ENCODE data around the gene STAT1.
A peak's percentile ranks its signal among the peaks of the same experiment; 100 is the strongest.
"Not testable (repeated sequence)": the region's sequence is repeated elsewhere in the genome, so short reads cannot be mapped to it uniquely, and the experiment has no call there.

Gene STAT1

DNA sequence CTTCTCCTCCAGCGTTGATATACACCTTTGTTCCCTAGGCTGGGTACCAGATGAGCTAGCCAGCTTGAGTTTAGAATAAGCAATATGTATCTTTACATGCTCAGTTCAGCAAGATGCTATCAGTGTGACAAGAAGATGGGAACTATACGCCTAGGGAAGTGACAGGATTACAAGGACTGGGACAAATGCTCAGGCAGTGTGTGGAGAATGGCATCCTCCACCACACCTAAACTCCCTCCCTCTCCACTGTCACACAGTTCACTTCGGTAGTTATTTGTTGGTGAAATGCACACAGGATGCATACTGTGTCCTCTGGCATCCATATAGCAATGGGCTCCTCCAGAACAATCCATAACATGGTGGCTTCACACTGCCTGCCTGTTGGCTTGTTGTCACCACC is 7.7 kb downstream of the STAT1 start:
- no peak for DNase-seq

DNA sequence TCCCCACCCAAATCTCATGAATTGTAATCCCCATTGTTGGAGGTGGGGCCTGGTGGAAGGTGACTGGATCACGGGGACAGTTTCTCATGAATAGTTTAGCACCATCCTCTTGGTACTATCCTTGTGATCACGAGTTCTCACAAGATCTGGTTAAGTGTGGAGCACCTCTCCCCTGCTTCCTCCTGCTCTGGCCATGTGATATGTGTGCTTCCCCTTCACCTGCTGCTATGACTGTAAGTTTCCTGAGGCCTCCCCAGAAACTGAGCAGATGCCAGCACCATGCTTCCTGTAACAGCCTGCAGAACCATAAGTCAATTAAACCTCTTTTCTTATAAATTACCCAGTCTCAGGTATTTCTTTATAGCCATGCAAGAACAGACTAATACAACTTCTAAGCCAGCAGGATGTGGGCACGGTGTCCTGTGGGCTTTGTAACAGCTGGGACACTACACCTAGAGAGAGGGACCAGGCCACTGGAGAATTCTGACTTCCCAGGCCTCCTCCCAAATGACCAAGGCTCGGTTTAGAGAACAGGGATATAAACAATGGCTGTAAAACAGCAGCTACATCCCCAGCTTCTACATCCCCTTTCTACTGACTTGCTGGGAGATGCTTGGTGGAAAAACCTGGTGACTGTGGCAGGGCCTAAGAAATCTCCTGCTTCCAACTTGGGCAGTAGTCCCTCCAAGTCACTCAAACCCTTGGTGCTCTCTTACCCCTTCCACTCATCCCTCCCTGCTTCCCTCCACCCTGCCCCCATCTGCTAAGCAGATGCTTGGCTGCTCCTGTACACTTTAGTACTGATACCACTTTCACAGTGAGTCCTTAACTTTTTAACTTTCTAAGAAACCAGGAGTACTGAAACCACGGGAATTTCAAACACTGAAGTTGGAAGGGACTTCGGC is 10.3 kb downstream of the STAT1 start:
- DNase-seq = no peak

DNA sequence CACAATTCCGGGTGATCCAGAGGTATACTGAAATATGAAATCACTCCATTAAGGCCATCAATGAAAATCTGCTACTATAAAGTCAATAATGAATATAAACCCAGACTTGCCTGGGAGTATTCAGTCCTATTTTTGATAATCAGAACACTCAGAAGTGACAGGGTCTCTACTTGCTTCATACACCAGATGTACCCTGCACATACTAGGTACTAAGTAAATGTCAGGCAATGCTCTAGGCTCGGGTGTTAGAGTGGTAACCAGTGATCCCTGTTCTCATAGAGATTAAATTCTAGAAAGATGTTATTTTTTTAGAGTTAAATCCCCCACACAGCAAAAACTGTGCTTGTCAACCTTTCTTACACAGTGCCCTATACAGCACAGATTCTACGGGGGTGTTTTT is 12.3 kb downstream of the STAT1 start:
- no peak for DNase-seq

DNA sequence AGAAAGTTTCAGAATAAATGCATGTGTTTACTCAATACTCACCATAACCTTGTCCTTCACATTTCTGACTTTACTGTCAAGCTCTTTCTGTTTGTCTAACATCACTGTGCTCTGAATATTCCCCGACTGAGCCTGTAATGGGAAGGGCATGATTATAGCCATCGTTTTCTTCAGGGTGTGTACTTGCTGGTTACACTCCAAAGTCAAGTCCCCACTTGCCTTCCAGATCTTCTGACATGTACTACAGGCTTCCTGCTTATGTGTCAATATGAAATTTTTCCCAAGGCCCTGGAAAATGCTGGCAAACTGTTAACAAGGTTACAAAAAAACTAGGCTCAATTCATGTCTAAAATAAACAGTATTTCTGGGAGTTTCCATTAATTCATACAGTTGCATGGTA is 12.9 kb downstream of the STAT1 start:
- DNase-seq = no peak

DNA sequence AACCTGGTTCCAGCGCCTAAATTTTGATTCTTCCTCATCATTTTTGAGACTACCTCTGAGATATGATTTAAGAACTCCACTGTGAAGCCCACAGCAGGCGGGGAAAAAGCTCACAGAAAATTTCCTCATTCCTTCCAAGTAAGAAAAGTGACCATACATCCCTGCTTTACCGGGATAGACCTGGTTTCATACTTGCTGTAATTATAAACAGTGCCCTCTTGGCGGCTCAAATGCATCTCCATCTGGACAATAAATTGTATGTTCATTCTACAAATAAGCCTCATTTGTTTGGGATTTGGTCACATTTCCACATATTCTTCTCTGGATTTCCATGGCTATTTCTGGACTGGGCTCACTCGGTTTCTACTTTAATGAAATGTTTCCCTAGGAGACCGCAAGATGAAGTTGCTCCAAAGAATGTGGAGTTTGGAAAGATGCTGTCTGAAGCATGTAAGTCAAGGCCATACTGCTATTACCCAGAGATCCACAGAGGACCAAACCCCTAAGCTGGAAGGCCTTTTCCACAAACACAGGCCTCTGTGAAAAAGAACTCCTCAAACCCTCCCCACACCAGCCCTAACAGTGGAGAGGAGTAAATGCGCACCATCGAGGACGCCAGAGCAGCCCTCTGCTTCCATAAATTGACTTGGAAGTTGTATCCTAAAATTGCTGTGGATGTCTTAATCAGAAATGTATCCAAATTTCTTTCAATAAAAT is 13.9 kb downstream of the STAT1 start:
- no peak for DNase-seq

DNA sequence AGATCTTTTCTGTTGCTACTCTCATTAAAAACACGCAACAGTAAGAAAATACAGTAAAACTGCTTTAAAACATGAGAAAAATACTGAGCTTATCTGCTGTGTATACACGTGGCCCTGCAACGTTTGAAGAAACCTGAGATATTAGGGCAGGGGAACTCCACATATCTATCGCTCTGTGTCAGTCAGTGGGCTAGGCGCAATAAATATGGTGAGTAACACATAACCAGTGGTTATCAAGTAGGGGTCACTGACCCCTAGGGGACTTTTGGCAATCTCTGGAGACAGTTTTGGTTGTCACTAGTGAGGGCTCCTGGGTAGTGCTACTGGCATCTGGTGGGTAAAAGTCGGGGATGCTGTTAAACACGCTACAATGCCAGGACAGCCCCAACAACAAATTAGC is 14.9 kb downstream of the STAT1 start:
- no peak for DNase-seq

DNA sequence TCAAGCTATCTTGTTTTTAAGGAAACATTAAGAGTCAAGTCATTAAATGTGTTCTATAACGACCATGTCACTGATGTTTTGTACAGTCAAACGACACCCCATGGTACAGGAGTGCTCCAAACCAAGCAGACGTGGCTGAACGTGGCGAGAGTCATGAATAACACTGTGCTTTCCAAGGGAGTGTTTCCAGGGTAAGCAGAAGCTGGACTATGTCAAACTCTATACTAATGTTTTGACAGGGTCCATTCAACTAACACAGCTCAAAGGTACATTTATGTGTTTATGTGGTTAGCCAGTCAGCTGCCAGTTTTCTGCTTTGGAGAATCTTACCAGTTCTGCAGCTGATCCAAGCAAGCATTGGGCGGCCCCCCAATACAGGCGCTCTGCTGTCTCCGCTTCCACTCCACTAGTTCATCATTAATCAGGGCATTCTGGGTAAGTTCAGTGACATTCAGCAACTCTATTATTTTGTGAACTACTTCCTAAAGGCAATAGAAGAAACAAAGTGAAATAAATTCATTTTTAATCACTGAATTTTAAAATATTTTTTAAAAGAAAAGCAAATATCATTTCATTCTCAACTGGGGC is 16.4 kb downstream of the STAT1 start:
- DNase-seq = no peak

DNA sequence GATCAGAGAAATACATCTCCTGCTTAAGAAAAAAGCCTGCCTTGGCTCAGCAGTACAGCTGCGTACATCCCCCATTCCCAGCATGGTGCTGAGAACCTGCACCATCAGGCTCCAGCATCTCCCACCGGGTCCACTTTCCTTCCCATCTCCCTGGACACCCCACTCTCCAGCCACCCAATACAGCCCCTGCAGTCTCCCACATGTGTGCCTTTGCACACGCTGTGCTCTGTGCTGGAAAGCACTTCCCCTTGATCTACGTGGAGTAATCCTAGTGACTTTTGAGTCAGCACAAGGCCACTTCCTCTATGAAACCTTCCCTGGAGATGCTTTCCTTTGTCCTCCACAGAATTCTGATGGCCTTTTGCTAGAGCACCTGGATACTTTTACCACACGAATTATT is 17.0 kb downstream of the STAT1 start:
- DNase-seq = no peak

DNA sequence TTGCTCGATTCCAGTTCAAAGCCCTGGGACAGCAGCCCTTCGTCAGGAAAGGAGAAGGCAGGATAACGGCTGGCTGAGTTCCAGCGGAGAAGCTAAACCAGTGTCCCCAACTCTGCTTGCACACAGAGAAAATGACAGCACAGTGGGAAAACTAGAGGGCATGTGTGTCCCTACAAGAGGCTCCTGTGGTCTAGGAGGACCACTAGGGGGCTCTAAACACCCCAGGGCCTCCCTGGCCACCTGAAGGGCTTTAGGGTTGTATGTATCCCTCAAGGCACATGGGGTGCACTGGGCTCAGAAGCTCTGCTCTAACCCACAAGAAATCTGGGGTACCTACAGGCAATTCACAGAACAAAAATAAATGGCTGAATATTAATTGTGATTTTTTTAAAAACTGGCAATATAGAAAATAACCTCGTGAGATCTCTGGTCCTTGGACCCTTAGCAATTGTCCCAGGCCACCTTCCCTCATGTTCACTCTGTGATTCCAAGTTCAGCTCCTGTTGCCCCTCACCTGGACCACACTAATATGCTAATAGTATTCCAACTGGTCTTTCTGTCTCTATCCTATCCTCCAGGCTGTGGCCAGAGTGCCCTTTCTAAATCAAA is 17.5 kb downstream of the STAT1 start:
- peak; percentile 63 for DNase-seq

DNA sequence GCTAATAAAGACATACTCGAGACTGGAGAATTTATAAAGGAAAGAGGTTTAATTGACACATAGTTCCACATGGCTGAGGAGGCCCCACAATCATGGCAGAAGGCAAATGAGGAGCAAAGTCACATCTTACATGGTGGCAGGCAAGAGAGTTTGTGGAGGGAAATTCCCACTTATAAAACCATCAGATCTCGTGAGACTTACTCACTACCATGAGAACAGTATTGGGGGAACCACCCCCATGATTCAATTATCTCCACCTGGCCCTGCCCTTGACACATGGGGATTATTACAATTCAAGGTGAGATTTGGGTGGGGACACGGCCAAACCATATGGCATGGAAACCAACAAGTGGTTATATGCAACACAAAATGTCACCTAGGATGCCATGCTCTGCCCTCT is 18.7 kb downstream of the STAT1 start:
- not testable (repeated sequence) for DNase-seq

DNA sequence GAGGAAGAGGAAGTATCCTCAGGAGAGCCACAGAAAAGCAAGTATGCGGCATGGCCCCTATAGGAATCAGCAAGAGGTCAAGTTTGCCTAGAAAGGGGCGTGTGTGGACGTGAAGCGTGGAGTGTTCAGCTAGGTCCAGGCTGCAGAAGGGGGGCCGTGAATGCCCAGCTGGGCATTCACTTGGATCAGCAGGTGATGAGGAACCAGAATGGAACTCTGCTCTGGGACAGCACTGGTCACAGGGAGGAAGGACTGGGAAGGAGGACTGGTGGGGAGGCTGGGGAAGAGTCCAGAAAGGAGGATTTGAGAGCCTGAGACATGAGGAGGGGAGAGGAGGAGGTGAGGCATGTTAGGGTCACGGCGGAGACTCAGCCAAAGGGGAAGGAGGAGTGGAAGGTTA is 19.8 kb downstream of the STAT1 start:
- no peak for DNase-seq

DNA sequence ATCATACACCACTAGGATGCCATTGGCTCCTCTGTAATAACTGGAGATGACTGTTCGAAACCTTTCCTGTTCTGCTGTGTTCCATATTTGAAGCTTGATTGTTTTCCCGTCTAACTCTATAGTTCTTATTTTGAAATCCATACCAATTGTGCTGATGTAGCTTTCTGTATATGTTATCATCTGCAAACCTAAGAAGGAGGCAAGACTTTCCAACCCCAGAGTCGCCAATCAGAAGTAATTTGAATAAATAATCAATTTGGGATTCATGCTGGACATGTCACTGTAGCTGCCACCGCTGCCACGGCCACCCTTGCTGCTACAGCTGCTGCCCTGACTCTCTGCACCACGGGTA is 20.7 kb downstream of the STAT1 start:
- DNase-seq = no peak

DNA sequence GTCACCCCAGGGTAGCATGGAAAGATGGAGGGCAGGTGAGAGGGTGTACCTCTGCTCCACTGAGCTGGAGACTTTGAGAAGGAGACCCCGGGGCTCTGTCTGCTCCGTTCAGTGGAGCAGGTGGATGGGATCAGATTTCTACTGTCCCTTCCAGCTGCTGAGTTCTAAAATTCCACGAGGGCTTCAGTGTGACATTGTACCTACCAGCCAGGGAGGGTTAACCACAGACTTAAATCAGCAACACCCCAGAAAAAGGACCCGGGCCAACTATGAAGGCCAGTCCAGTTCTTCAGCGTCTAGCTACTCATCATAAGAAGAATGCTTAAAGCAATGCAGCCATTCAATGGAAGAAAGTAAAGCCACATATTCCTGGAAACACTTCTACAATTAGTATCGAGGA is 23.8 kb downstream of the STAT1 start:
- no peak for DNase-seq

DNA sequence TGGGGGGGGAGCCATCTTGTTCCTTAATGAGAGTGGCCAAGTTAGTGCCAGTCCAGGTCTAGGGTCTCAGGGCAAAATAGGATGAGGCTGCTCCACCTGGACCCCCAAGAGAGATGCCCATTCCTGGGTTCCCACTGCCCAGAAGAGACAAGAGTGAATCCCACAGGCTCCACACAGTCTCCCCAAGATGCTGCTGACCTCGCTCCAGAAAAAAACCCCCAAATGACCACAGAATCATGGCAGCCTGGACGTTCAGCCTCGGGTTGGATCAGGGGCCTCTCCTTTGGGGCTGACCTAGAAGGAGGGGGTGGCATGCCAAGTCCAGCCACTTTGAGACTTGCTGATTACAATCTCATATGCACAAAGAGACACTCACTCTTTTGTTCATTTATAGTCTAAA is 25.1 kb downstream of the STAT1 start:
- no peak for DNase-seq

DNA sequence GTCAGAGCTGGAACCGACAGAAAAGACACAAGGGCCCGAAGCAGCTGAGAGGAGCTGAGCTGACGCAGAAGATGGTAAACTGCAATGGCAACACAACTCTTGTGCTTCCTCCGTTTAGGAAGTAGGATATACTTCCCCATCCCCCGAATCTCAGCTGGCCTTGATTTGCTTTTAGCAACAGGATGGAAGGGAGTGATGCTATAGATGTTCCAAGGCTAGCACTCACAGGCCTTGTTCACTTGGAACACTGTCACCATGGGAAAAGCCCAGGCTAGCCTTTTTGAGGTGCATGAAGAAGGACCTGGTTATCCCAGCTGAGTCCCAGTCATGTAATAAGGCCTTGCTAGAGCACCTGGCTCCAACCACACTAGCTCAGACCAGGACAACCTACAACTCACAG is 26.0 kb downstream of the STAT1 start:
- no peak for DNase-seq

DNA sequence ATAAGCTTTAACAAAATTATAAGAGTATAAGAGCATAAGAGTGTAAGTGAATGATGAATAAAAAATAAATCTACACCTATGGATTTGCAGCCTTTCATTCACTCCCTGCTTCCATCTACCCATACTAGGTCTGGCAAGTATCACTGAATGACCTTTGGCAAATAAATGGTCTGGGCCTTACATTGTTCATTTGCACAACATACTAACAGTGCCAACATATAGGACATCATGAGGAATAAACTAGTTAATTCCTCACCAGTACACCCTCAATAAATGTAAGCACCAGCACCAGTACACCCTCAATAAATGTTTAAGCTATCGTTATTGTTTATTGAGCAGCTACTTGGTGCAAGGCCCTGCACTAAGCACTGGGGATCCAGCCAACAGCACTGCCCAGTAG is 26.9 kb downstream of the STAT1 start:
- no peak for DNase-seq

DNA sequence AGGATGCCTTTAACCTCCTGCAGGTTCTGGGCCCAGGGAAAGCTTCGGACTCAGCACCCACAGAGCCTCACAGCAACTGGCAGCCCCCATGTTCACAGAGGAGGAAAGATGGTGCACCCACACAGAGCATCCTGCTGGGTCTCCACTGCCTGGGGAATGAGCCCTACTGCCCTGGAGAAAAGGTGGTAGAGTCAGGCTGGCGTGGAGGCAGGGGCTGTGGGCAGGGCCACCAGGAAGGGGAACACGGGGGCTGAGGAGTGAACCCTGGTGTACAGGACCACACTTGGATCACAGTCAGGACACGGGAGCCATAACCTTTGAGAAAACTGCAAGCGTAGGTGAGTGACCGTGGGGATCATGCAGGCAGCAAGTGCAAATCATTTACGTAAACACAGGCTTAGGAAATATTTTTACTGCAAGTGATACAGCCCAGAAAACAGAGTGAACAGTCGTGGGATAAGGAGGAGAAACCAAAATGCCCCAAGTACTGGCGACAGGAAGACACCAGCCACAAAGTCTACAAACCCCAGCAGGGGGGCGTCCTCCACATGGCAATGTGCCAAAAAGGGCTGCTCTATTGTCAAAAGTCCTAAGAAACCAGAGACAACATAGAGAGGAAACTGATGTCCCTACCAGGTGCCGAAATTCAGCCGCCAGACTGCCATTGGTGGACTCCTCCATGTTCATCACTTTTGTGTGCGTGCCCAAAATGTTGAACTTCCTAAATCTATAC is 27.6 kb downstream of the STAT1 start:
- DNase-seq = peak; percentile 22

DNA sequence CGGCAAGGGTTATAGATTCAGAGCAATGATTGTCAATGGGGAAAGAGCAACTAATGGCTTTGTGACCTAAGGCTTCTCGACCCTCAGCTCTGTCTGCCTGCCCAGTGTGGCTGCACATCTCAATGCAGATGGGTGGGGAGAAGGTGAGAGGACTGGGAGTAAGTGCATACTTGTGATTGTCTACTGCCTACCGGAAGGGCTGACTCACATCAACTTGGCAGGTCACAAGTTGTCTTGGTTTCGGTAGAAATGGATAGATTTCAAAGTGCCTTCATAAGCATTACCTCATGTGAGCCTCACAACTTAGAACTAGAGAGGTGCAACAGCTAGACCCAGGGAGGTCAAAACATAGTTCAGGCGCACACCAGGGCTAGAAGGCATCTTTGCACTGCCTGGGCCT is 29.4 kb downstream of the STAT1 start:
- no peak for DNase-seq

DNA sequence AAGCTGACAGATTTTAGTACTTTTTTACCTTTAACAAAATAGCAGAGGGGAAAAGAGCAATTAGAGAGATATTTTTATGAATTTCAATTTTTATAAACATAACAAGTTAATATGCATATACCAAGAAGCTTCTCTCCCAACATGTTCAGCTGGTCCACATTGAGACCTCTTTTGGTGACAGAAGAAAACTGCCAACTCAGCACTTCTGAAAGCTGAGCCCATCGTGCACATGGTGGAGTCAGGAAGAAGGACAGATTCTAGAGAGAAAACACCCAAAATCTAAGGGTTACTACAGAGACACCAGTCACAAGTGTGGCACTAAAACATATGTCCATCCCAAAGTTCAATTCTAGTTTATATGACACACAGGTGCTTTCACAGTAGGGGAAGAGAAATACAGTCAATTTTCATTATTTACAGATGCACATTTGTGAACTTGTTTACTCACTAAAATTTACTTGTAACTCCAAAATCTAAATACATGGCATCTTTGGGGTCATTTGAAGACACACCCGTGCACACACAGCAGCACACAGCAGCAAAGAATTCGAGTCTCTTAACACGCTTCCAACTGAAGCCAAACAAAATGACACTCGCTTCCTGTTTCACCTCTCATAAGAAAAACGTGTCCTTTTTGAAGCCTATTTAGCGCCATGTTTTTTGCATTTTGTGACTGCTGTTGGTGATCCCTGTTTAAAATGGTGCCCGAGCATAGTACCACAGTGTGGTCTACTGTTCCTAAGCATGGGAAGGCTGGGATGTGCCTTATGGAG is 31.5 kb downstream of the STAT1 start:
- DNase-seq = no peak

DNA sequence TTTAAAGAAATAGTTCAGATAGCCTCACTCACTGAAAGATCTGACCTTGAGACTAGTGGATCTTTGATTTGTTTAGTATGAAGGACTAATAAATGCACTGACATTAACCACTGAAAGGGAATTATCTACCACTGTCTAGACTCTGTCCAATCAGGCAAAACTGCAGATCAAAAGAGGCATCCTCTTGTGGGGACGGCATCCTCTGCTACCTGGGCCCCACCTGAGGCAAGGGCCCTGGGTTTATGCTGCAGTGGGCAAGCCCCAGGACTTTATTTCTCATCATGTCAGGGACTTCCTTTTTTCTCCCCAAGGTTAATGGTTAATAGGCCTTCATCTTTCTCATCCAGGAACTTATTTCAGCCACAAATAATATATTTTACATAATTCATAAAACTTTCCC is 32.2 kb downstream of the STAT1 start:
- DNase-seq = no peak

DNA sequence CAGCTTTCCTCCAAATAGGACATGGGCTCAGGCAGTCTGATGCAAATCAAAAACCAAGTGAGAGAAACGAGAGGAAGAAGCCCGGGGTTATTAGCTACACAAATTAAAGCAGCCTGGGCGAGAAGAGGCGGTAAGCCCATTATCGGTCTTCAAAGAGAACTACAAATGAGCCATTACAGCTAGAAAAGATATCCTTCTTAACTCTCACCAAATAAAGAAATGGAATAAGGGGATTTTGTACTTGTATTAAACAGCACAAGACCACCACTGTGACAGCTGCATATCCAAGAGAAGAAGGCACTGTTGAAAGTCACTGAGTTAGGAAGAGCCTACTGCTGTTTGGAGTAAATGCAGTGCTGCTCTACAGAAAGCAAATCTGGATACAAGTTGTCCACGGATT is 32.6 kb downstream of the STAT1 start:
- DNase-seq = no peak

DNA sequence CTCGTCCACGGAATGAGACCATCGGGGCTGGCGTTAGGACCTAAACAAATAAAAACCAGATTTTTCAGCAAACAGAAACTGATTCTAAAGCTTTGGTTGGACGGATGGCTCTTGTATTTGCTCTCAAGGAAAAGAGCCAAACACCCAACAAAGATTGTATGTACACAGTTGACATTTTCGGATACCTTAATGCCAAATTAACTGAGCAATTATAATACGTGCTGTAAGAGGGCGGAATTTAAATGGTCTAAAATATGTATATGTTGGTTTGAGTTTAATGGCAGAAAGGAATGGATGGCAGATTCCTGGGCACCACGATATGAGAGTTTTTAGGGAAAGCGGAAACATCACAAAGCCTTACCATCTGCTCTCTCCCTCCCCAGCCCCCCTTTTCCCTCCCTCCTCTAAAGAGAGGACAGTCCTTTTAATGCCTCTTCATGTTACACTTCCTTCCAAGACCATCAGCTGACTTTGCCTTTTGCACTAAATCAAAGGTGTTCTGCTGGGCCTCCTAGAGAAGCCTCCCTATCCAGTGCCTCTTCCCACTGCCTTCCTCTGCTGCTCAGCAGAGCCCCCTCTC is 33.3 kb downstream of the STAT1 start:
- no peak for DNase-seq
